Measurements from ENCODE around the gene MED12L. TPM values are rescaled to one million over a fixed set of nuclear protein-coding genes. Genes with fewer than 3 reads are reported as not detected.

Gene MED12L
- total and polyA plus RNA-seq, 4 experiments from 2014 or later = 0.35 to 0.78 TPM; not detected in 2

DNA sequence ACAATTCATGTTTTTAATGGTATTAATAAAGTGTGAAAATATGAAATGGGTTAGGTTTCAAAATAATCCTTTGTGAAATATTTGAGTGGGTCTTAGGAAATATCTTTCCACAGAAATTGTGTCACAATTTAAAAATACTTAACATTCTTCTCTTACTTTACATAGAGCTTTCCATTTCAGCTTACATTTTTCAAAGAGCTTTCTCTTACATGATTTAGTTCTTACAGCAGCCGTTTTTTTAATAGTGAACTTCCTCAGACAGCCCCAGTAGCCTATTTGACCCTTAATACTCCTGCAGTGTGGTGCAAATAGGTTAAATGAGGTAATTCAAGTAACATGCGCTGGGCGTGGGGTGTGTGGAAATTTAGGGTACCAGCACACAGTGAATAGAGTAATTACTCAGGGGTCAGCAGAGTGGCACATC is 277.3 kb downstream of the MED12L start:
- H3K27me3 Mint-ChIP-seq = peaks cover 0 to 4% of the 10 kb centered on the region in 2 donors
- no peak for DNase-seq
- Histone ChIP-seq H3K27ac (ENCODE audit: low read depth, low read length) (no peak overlapping the region), H3K27me3 (ENCODE audit: insufficient read depth, low read length) (no peaks in the 10 kb centered on the region), H3K4me3 (ENCODE audit: low read length in 2 of 2) (no peak overlapping the region), H3K4me1 (ENCODE audit: insufficient read depth, low read length) (no peaks in the 10 kb centered on the region), H3K9me3 (ENCODE audit: control insufficient read depth in 1 of 2, low read length in 2 of 2) (no peaks in the 10 kb centered on the region), H3K36me3 (ENCODE audit: insufficient read depth, low read length) (no peaks in the 10 kb centered on the region)
- ChIA-PET CTCF (ENCODE audit: partially characterized antibody) (no interaction called here), POLR2A (ENCODE audit: partially characterized antibody) (no interaction called here)
- H3K36me3 Mint-ChIP-seq = no peaks in the 10 kb centered on the region
- no peak overlapping the region for H3K27ac Mint-ChIP-seq
- no peaks in the 10 kb centered on the region for H3K9me3 Mint-ChIP-seq
- intact Hi-C loops (cut with micrococcal nuclease) = no loop called here
- no peak overlapping the region for H3K4me3 Mint-ChIP-seq
- H3K4me1 Mint-ChIP-seq = no peaks in the 10 kb centered on the region

DNA sequence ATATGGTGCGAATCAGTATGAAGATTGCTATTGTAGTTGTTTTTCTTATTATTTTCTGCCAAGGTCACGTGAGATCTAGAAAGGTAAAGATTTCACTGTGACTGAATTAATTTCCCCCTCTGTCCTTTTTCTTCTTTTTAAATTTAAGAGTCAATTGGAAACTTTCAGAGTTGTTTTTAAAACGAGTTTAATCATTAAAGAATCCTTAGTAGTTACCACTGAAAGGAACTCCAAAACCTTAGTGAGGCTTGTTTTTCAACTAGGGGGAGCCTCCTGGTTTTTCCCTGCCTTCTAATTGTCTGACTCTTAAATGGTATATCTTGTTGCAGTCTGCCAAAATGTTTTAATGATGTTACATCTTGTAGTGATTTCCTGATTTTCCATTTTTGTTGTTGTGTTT is 281.5 kb downstream of the MED12L start:
- H3K36me3 ChIP-seq (ENCODE audit: insufficient read depth, low read length) = no peaks in the 10 kb centered on the region
- H3K9me3 Mint-ChIP-seq = no peaks in the 10 kb centered on the region
- intact Hi-C loops (cut with micrococcal nuclease) = no loop called here
- CTCF ChIA-PET (ENCODE audit: partially characterized antibody) = no interaction called here
- H3K27me3 Mint-ChIP-seq = peaks cover 2 to 3% of the 10 kb centered on the region in 2 donors
- H3K27me3 ChIP-seq (ENCODE audit: insufficient read depth, low read length) = no peaks in the 10 kb centered on the region
- no peaks in the 10 kb centered on the region for H3K4me1 Mint-ChIP-seq
- no peaks in the 10 kb centered on the region for H3K36me3 Mint-ChIP-seq
- no peak overlapping the region for H3K27ac Mint-ChIP-seq
- H3K4me1 ChIP-seq (ENCODE audit: insufficient read depth, low read length) = no peaks in the 10 kb centered on the region
- no peak overlapping the region for H3K4me3 Mint-ChIP-seq
- H3K4me3 ChIP-seq (ENCODE audit: low read length in 2 of 2) = no peak overlapping the region
- POLR2A ChIA-PET (ENCODE audit: partially characterized antibody) = no interaction called here
- no peaks in the 10 kb centered on the region for H3K9me3 ChIP-seq (ENCODE audit: control insufficient read depth in 1 of 2, low read length in 2 of 2)
- DNase-seq = no peak
- no peak overlapping the region for H3K27ac ChIP-seq (ENCODE audit: low read depth, low read length)

DNA sequence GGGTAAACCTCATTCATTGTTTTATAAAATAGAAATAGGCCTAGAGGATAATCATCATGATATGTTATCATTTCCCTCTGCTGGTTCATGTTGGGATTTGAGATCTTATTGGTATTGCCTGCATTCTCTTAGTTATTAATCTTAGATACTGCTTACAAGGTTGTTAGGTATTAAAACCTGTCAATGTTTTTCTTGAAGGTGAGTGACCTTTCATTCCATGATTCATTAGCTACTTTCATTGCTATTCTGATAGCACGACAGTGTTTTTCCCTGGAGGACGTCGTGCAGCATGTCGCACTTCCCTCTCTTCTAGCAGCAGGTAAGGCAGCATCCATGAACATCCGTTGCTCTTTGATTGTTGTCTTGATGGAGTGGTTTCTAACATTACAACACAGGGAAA is 282.0 kb downstream of the MED12L start:
- intact Hi-C loops (cut with micrococcal nuclease) = no loop called here
- POLR2A ChIA-PET (ENCODE audit: partially characterized antibody) = no interaction called here
- Histone ChIP-seq H3K27ac (ENCODE audit: low read depth, low read length) (no peak overlapping the region), H3K4me3 (ENCODE audit: low read length in 2 of 2) (no peak overlapping the region), H3K27me3 (ENCODE audit: insufficient read depth, low read length) (no peaks in the 10 kb centered on the region), H3K36me3 (ENCODE audit: insufficient read depth, low read length) (no peaks in the 10 kb centered on the region), H3K9me3 (ENCODE audit: control insufficient read depth in 1 of 2, low read length in 2 of 2) (no peaks in the 10 kb centered on the region), H3K4me1 (ENCODE audit: insufficient read depth, low read length) (no peaks in the 10 kb centered on the region)
- Mint-ChIP-seq H3K4me3 (no peak overlapping the region), H3K27me3 (peaks cover 2 to 3% of the 10 kb centered on the region in 2 donors), H3K4me1 (no peaks in the 10 kb centered on the region), H3K27ac (no peak overlapping the region), H3K36me3 (no peaks in the 10 kb centered on the region), H3K9me3 (no peaks in the 10 kb centered on the region)
- no peak for DNase-seq
- CTCF ChIA-PET (ENCODE audit: partially characterized antibody) = no interaction called here

DNA sequence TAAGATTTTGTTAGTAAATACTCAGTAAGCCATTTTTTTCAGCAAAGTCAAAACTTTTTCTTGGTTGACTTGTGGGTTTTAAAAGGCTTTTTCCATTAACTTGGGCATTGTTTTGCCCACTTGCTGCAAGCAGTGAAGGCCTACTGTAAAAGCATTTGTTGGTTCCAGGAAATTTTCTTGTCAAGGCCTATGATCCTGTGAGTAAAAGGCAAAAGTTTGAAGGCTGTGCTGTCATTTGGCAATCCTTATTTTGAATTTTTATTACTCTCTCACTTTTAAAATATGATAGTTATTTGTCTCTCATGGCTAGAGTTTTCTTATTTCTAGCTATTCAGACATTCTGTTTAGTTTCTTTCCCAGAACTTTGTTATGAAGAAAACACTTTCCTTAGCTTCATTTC is 286.1 kb downstream of the MED12L start:
- Histone ChIP-seq H3K4me3 (ENCODE audit: low read length in 2 of 2) (no peak overlapping the region), H3K36me3 (ENCODE audit: insufficient read depth, low read length) (no peaks in the 10 kb centered on the region), H3K27ac (ENCODE audit: low read depth, low read length) (no peak overlapping the region), H3K27me3 (ENCODE audit: insufficient read depth, low read length) (no peaks in the 10 kb centered on the region), H3K9me3 (ENCODE audit: control insufficient read depth in 1 of 2, low read length in 2 of 2) (no peaks in the 10 kb centered on the region), H3K4me1 (ENCODE audit: insufficient read depth, low read length) (no peaks in the 10 kb centered on the region)
- H3K4me1 Mint-ChIP-seq = peaks cover 0 to 1% (median 0%) of the 10 kb centered on the region in 4 donors
- H3K27ac Mint-ChIP-seq = no peak overlapping the region
- no peak overlapping the region for H3K4me3 Mint-ChIP-seq
- intact Hi-C loops (cut with micrococcal nuclease) = no loop called here
- CTCF ChIA-PET (ENCODE audit: partially characterized antibody) = interaction anchor here (1.3 kb wide), 1 partner anchor 68 kb away, joined by 3 read pairs; no protein-coding TSS in a partner anchor
- H3K36me3 Mint-ChIP-seq = no peaks in the 10 kb centered on the region
- no peaks in the 10 kb centered on the region for H3K9me3 Mint-ChIP-seq
- peaks cover 0 to 3% of the 10 kb centered on the region in 2 donors for H3K27me3 Mint-ChIP-seq
- POLR2A ChIA-PET (ENCODE audit: partially characterized antibody) = no interaction called here
- no peak for DNase-seq

DNA sequence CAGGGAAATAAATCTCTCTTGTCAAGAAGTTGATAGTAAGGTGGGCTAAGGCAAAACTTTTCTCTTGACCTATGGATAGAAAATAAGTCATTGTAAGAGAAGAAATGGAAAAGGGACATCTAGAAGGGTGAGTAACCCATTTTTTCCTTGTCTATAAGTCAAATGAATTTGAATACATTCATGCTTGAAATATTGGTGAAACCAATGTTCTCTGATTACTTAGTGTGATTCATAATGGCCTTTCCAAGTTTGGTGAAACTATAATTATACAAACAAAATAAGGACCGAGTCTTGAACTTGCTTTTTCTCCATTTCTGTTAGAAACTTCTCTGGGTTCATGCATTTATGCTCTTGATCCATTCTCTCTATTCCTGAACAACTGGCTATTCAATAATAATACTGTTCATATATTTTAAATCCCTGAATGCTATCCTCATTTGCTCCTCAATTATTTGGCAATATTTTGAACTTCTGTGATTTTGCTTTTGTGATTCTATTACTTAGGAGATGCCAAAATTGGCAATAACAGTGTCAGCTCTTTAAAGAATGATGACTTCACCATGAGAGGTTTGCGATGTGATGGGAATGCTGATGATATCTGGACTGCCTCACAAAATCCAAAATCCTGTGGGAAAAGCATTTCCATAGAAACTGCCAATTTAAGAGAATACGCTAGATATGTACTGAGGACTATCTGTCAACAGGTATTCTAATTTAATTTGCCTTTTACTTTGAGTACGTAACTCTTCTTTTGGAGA is 286.8 kb downstream of the MED12L start:
- Mint-ChIP-seq H3K4me1 (peaks cover 0 to 1% (median 0%) of the 10 kb centered on the region in 4 donors), H3K36me3 (no peaks in the 10 kb centered on the region), H3K27me3 (peaks cover 0 to 6% of the 10 kb centered on the region in 2 donors), H3K4me3 (no peak overlapping the region), H3K27ac (no peak overlapping the region), H3K9me3 (no peaks in the 10 kb centered on the region)
- intact Hi-C loops (cut with micrococcal nuclease) = no loop called here
- CTCF ChIA-PET (ENCODE audit: partially characterized antibody) = no interaction called here
- Histone ChIP-seq H3K36me3 (ENCODE audit: insufficient read depth, low read length) (no peaks in the 10 kb centered on the region), H3K4me3 (ENCODE audit: low read length in 2 of 2) (no peak overlapping the region), H3K4me1 (ENCODE audit: insufficient read depth, low read length) (no peaks in the 10 kb centered on the region), H3K27ac (ENCODE audit: low read depth, low read length) (no peak overlapping the region), H3K27me3 (ENCODE audit: insufficient read depth, low read length) (no peaks in the 10 kb centered on the region), H3K9me3 (ENCODE audit: control insufficient read depth in 1 of 2, low read length in 2 of 2) (no peaks in the 10 kb centered on the region)
- no peak for DNase-seq
- POLR2A ChIA-PET (ENCODE audit: partially characterized antibody) = no interaction called here

- Mint-ChIP-seq H3K36me3 (no peaks in the 10 kb centered on the region), H3K27ac (no peak overlapping the region), H3K4me3 (no peak overlapping the region), H3K4me1 (peaks cover 0 to 1% (median 0%) of the 10 kb centered on the region in 4 donors), H3K9me3 (no peaks in the 10 kb centered on the region), H3K27me3 (peaks cover 4 to 5% of the 10 kb centered on the region in 2 donors)
- no peaks in the 10 kb centered on the region for H3K9me3 ChIP-seq (ENCODE audit: control insufficient read depth in 1 of 2, low read length in 2 of 2)
- H3K27ac ChIP-seq (ENCODE audit: low read depth, low read length) = no peak overlapping the region
- no peak overlapping the region for H3K4me3 ChIP-seq (ENCODE audit: low read length in 2 of 2)
- ChIA-PET POLR2A (ENCODE audit: partially characterized antibody) (no interaction called here), CTCF (ENCODE audit: partially characterized antibody) (no interaction called here)
- no peaks in the 10 kb centered on the region for H3K4me1 ChIP-seq (ENCODE audit: insufficient read depth, low read length)
- no peak for DNase-seq
- intact Hi-C loops (cut with micrococcal nuclease) = no loop called here
- no peaks in the 10 kb centered on the region for H3K27me3 ChIP-seq (ENCODE audit: insufficient read depth, low read length)
- no peaks in the 10 kb centered on the region for H3K36me3 ChIP-seq (ENCODE audit: insufficient read depth, low read length)
Measured at GRCh38 chr3:151377768-151378385, 292.4 kb downstream of the MED12L start.

- Histone ChIP-seq H3K27ac (ENCODE audit: low read depth, low read length) (no peak overlapping the region), H3K9me3 (ENCODE audit: control insufficient read depth in 1 of 2, low read length in 2 of 2) (no peaks in the 10 kb centered on the region), H3K36me3 (ENCODE audit: insufficient read depth, low read length) (no peaks in the 10 kb centered on the region), H3K4me3 (ENCODE audit: low read length in 2 of 2) (no peak overlapping the region), H3K4me1 (ENCODE audit: insufficient read depth, low read length) (no peaks in the 10 kb centered on the region), H3K27me3 (ENCODE audit: insufficient read depth, low read length) (no peaks in the 10 kb centered on the region)
- POLR2A ChIA-PET (ENCODE audit: partially characterized antibody) = no interaction called here
- no peak for DNase-seq
- no peak overlapping the region for H3K4me3 Mint-ChIP-seq
- H3K4me1 Mint-ChIP-seq = peaks cover 0 to 1% (median 0%) of the 10 kb centered on the region in 4 donors
- peaks cover 4 to 5% of the 10 kb centered on the region in 2 donors for H3K27me3 Mint-ChIP-seq
- CTCF ChIA-PET (ENCODE audit: partially characterized antibody) = interaction anchor here (1.2 kb wide), 1 partner anchor 10 kb away, joined by 3 read pairs; no protein-coding TSS in a partner anchor
- intact Hi-C loops (cut with micrococcal nuclease) = no loop called here
- H3K36me3 Mint-ChIP-seq = no peaks in the 10 kb centered on the region
- H3K27ac Mint-ChIP-seq = no peak overlapping the region
- H3K9me3 Mint-ChIP-seq = no peaks in the 10 kb centered on the region
Measured at GRCh38 chr3:151379083-151379734, 293.7 kb downstream of the MED12L start.

Data from CD4-positive, alpha-beta memory T cell (primary cell).